HS-5 (cell line): ENCODE results near the gene PRKCQ.

Experiments
- DNase-seq: peaks from one replicate; pipeline ENCODE4 v3.0.0-alpha.2; 2012; ENCODE audit warnings: low read depth

Gene PRKCQ

DNA sequence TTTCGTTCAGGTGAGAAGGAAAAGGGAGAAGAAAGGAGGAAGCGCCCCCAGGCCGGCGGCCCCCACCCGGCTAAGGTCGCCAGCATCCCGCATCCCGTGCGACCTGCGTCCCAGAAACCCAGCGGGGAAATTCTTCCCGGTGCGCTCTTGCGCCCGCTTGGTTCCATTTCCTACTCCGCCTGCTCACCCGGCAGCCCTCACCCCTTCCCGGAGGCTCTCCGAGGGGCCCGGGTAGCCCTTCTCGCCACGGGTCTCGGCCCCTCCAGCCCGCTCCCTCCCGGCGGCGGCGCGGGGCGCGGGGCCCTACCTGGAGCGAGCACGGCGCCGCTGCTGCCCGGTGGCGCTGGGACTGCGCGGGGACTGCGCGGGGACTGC, at the start of gene PRKCQ:
Gene PRKCQ (minus strand): TSS at position 373 of the 375 bp plus-strand sequence. CDS start 65,141 bp downstream, outside the sequence.
- no peak for DNase-seq

- DNase-seq: no peak
Observed at GRCh38 chr10:6625428-6625827, 45.4 kb upstream of the PRKCQ start.

DNA sequence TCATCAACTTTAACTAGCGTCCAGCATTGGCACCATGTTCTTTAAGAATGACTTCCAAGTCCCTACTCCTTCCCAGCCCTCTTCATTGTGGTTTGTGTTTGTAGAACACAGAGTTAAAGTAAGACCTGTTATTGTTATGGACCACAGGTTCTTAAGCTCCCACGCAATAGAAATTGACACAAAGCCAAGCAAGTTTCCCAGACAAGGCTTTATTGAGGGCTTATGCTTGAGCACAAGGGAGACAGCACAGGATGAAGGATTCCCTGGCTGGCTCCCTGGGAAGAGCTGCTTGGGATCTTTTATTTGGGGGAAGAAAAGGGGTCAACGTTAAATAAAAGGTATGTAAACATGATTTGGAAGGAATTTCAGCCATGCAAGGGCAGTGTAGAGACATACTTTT, 44.3 kb upstream of the PRKCQ start:
- no peak for DNase-seq

DNA sequence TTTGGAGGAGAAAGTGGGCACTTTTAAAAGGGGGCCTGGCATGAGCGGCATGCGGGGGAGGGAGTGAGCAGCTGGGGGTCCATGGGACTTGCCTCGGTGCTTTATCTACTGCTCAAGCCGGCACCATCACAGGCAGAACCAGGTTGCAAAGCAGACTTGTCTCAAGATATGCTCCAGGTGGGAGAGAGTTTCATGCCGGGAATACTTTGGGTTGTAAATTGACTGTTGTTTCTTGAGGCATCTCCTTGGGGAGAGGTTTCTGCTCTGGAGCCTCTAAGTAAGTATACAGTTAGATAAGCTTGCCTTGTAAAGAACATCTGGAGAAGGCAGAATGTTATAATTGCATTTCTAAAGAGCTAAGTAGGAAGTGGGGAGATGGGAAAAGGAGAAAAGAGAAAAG, 42.8 kb upstream of the PRKCQ start:
- no peak for DNase-seq

GRCh38 chr10:6621536-6621935, 41.5 kb upstream of the PRKCQ start:
- DNase-seq: no peak

DNA sequence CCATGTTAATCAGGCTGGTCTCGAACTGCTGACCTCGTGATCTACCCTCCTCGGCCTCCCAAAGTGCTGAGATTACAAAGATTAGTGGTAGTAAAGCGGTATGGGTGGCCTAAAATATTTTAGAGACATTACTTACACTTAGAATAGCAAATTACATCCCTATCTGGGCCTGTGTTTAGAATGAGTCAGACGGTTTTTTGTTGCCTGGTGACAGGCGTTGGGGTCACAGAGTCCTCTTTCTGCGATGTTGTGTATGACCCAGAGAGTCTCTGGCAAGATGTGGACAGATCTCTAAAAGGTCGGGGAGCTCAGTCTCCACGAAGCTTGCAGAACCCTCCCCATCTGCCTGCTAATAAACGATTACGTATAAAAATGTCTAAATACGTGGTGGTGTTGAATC, 39.6 kb upstream of the PRKCQ start:
- no peak for DNase-seq

DNA sequence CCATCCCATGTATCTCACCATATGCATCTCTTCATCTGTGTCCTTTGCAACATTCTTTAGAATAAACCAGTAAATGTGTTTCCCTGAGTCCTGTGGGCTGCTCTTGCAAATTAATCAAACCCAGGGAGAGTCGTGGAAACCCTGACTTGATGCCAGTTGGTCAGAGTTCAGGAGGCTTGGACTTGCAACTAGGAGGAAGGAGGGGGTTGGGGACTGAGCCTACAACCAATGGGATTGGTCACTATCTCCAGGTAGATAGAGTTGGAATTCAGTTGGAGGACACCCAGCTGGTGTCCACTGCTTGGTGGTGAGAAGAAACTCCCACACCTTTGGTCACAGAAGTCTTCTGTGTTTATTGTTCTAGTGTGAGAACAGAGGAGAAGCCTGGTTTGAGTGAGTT, 38.3 kb upstream of the PRKCQ start:
- DNase-seq: no peak

- no peak for DNase-seq
Observed at GRCh38 chr10:6617309-6618076, 37.4 kb upstream of the PRKCQ start.

GRCh38 chr10:6615971-6616370, 35.9 kb upstream of the PRKCQ start:
- DNase-seq: no peak

DNA sequence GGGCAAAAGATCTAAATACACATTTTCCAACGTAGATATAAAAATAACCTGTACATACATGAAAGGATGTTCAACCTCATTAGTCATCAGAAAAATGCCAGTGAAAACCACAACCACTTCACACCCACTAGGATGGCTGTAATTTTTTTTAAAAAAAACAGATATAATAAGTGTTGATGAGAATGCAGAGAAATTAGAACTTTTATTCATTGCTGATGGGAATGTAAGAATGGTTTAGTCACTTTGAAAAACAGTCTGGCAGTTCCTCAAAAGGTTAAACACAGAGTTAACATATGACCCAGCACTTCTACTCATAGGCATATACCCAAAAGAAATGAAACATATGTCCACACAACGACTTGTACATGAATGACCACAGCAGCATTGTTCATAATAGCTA, 32.3 kb upstream of the PRKCQ start:
- DNase-seq: no peak

- no peak for DNase-seq
Observed at GRCh38 chr10:6610647-6611046, 30.6 kb upstream of the PRKCQ start.

DNA sequence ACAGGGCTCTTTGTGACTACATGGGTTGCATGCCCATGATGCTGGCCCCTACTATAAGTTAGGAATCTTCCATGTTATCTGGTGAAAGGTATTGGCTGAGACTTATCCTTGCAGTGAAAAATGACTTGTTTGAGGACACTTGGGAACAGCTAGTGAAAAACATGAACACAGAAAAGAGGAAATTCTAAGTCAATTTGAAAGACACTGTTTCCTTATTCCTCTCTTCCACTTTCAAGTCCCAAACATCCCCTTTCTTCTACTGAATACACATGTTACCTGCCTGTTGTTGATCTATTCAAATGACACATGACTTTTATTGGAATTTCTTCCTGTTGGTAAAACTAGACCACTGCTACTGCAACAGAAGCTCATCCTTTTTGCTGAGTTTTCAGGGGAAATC, 29.5 kb upstream of the PRKCQ start:
- no peak for DNase-seq

DNA sequence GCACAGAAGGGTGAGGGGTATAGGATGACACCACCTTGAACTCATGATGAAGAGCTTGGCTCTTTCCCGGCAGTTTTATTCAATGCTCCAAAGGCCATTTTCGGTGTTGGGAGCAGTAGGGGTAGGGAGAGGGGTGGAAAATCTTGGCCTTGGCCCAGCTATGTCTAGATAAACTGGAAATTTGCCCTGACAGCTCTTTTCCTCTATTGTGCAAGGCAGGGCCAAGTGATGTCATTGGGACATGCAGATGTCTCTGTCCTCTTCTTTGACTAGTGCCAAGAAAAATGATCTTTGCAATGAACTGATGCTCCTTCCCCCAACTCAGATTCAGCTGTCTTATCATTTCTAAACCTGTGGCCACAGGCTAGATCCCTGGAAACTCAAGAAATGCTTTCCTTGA, 27.7 kb upstream of the PRKCQ start:
- DNase-seq: no peak

GRCh38 chr10:6607182-6607581, 27.1 kb upstream of the PRKCQ start:
- no peak for DNase-seq

DNA sequence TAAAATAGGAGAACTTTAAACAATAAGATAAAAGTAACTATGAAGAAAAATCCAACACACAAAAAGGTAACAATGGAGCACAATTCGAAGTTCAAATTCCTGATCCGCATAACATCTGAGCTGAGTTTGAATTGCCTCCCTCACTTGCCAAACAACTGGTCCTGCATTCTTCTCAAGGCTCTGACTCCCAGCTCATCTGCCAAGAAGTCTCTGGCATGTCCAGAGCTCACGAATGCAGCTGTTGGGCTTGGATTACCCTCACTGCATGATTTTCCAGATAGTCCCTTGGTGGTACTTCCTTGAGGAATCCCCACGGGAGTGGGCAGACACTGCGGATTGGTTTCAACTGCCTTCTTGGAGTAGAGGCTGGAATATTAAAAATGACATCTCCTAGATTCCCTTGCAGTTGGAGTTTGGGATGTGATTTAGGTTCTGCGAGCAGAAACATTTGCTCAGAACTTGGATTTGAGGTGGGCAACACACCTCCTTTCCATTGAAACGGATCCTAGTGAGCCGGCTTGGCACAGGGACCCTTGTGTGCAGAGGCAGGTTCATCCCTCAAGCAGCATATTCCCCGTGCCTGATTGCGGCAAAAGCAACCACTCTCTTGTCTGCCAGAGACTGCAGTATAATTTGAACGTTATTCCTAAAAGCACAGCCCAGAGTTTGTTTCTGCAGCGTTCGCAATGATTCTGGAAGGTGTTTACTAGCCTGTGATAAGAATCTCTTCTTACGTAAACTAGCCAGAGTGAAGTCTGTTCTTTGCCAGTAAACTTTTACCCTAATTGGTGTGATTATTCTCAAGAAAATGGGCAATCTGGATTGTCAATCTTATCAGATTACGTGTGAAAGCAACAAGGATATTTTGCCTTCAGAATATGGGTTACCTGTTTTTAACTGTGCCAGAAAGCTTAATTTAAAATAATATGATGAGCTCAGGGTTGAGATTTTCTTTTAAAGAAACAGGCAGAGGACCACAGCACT, 23.4 kb upstream of the PRKCQ start:
- DNase-seq: no peak

DNA sequence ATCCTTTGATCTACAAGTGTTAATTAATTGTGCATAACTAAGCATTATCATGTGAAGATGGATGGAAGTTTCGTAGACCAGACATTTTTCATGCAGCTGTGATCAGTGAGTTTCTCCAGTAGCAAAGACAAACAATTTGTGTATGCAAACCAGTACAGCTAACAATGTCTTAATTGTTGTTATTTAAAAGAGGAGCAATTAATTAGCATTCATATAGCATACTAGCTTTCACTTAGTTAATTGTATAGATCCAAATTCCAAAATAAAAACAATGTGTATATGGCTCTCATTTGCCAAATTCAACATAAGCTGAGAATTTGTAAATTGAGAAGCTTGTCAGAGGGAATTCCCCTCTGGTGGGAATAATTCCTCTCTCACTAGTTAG, 22.6 kb upstream of the PRKCQ start:
- DNase-seq: no peak

GRCh38 chr10:6602026-6602699, 22.1 kb upstream of the PRKCQ start:
- DNase-seq: no peak

- DNase-seq: no peak
Observed at GRCh38 chr10:6601246-6601805, 21.2 kb upstream of the PRKCQ start.

GRCh38 chr10:6600224-6600987, 20.3 kb upstream of the PRKCQ start:
- DNase-seq: no peak

GRCh38 chr10:6598679-6599078, 18.6 kb upstream of the PRKCQ start:
- no peak for DNase-seq

- no peak for DNase-seq
Observed at GRCh38 chr10:6597478-6597877, 17.4 kb upstream of the PRKCQ start.

DNA sequence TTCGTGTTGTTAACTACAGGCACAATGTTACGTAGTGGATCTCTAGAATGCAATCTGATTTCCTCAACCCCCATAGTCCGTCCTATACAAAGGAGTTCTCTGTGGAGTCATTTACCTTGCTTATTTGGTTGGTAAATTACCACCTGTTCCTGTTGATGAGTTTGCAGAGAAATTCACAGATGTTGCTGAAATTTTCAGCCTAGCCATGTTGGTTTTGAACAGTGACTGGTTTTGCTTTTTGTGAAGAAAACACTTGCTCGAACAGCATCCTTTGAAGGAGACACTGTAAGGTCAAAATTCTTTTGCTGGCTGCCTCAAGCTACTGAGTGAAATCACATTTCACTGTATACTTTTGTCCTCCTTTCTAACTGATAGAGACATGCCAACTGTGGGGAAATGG, 15.4 kb upstream of the PRKCQ start:
- no peak for DNase-seq
